MM.1S (cell line): Measurements from ENCODE around the gene CASZ1.

Experiments
- CTCF ChIP-seq: fragments of 300-600 bp; sonication (generic); IDR thresholded peaks from 2 replicates; pipeline ENCODE4 v1.5.1; 2016; ENCODE audit warnings: antibody characterized with exemption, low read length, mixed read lengths
- EZH2 ChIP-seq: fragments of 300-600 bp; sonication (generic); optimal IDR thresholded peaks from 2 replicates; pipeline ENCODE3; 2017; ENCODE audit warnings: low read depth, mild to moderate bottlenecking, antibody characterized with exemption, low read length, mixed read lengths

GRCh38 chr1:10704368-10704882, 92.0 kb downstream of the CASZ1 start:
- TF ChIP-seq EZH2 (no peak), CTCF (no peak)
